ENCODE data around the gene MT1G.
"Not testable (repeated sequence)": the region's sequence is repeated elsewhere in the genome, so short reads cannot be mapped to it uniquely, and the experiment has no call there.

The MT1G gene

GRCh38 chr16:56667581-56668571 lies at the start of gene MT1G:
TSS of gene MT1G (minus strand) at chr16:56668065. CDS start at chr16:56667993, 72 bp downstream.
- DNase-seq = no peak

GRCh38 chr16:56717532-56717931 lies 49.7 kb upstream of the MT1G start:
- not testable (repeated sequence) for DNase-seq

GRCh38 chr16:56716761-56717160 lies 48.9 kb upstream of the MT1G start:
- no peak for DNase-seq

GRCh38 chr16:56715126-56715525 lies 47.3 kb upstream of the MT1G start:
- DNase-seq = no peak

- no peak for DNase-seq
Observed at GRCh38 chr16:56713794-56714193, 45.9 kb upstream of the MT1G start.

- DNase-seq = no peak
Observed at GRCh38 chr16:56711862-56712261, 44.0 kb upstream of the MT1G start.

GRCh38 chr16:56710181-56710737 lies 42.4 kb upstream of the MT1G start:
- no peak for DNase-seq

GRCh38 chr16:56709443-56710040 lies 41.7 kb upstream of the MT1G start:
- no peak for DNase-seq

GRCh38 chr16:56708525-56709442 lies 40.9 kb upstream of the MT1G start:
- DNase-seq = no peak

GRCh38 chr16:56702836-56703235 lies 35.0 kb upstream of the MT1G start:
- DNase-seq = no peak

GRCh38 chr16:56701534-56701933 lies 33.7 kb upstream of the MT1G start:
- no peak for DNase-seq

GRCh38 chr16:56700631-56701030 lies 32.8 kb upstream of the MT1G start:
- no peak for DNase-seq

- no peak for DNase-seq
Observed at GRCh38 chr16:56700195-56700594, 32.3 kb upstream of the MT1G start.

GRCh38 chr16:56697456-56698155 lies 29.7 kb upstream of the MT1G start:
- no peak for DNase-seq

GRCh38 chr16:56695246-56695645 lies 27.4 kb upstream of the MT1G start:
- no peak for DNase-seq

GRCh38 chr16:56691885-56692284 lies 24.0 kb upstream of the MT1G start:
- peak; percentile 39 for DNase-seq

- no peak for DNase-seq
Observed at GRCh38 chr16:56690420-56691122, 22.7 kb upstream of the MT1G start.

- DNase-seq = no peak
Observed at GRCh38 chr16:56689171-56689570, 21.3 kb upstream of the MT1G start.

- DNase-seq = no peak
Observed at GRCh38 chr16:56688762-56689161, 20.9 kb upstream of the MT1G start.

GRCh38 chr16:56686758-56687157 lies 18.9 kb upstream of the MT1G start:
- no peak for DNase-seq

GRCh38 chr16:56684926-56685590 lies 17.2 kb upstream of the MT1G start:
- DNase-seq = no peak

All from NCI-H1105 (cell line).